Prostate gland (tissue), 2 donors: Measurements from ENCODE around the gene TOP1. TPM values are rescaled to one million over a fixed set of nuclear protein-coding genes. Genes with fewer than 3 reads are reported as not detected.
"Not testable (repeated sequence)": the region's sequence is repeated elsewhere in the genome, so short reads cannot be mapped to it uniquely, and the experiment has no call there.

Source experiments
- DNase-seq: peaks from one replicate; pipeline ENCODE4 v3.0.0-alpha.2; 2019; ENCODE audit warnings: low spot score
- H3K27ac ChIP-seq, 2 donors: fragments of 200-600 bp; sonication (generic); 2 replicates each; pipeline ENCODE4 v1.5.1; 2017 to 2019
- H3K27me3 ChIP-seq: fragments of 200-600 bp; sonication (generic); replicated peaks from 2 replicates; pipeline ENCODE4 v1.5.1; 2019; ENCODE audit not compliant: insufficient read depth
- H3K36me3 ChIP-seq, 2 donors: fragments of 200-600 bp; sonication (generic); 1 replicate in 1 of 2; 2 replicates in 1 of 2; pipeline versions ENCODE4 v1.5.1 to v1.8.1; 2017 to 2019
- H3K4me1 ChIP-seq: fragments of 200-600 bp; sonication (generic); replicated peaks from 2 replicates; pipeline ENCODE4 v1.5.1; 2019
- H3K4me3 ChIP-seq, 2 donors: fragments of 200-600 bp; sonication (generic); 2 replicates each; pipeline ENCODE4 v1.5.1; 2017 to 2019
- H3K9me3 ChIP-seq: fragments of 200-600 bp; sonication (generic); 2 replicates; pipeline ENCODE4 v1.5.1; 2017
- CTCF ChIP-seq, 4 experiments: fragments of 200-600 bp in 2 of 4; fragments of 450-650 bp in 2 of 4; sonication (generic) in 2 of 4; IDR thresholded peaks; 1 replicate in 3 of 4; 2 replicates in 1 of 4; pipeline ENCODE4 v1.5.1; 2016 to 2019; ENCODE audit warnings: antibody characterized with exemption in 4 of 4, mild to moderate bottlenecking in 2 of 4, moderate library complexity in 2 of 4
- POLR2A ChIP-seq: fragments of 450-650 bp; IDR thresholded peaks from one replicate; pipeline ENCODE4 v1.6.1; 2016; ENCODE audit warnings: antibody characterized with exemption, mild to moderate bottlenecking
- POLR2AphosphoS5 ChIP-seq: sonication (generic); formaldehyde crosslinking; IDR thresholded peaks from one replicate; pipeline ENCODE4 v1.6.1; 2017; ENCODE audit warnings: antibody characterized with exemption
- WGBS: methylation state at CpG from one replicate; pipeline ENCODE4 v1.1.5; 2018; 5-methylcytosine and 5-hydroxymethylcytosine counted together
- intact Hi-C: fragments of 100-400 bp; cut with DNase I; formaldehyde crosslinking; loops from one replicate; pipeline ENCODE4 v1.14.2; 2022
- total RNA-seq, 2 donors: library from RNA; depleted of rRNA; stranded (reverse); fragments of >200 nt; gene quantifications; one replicate each; pipeline ENCODE4 v1.1.0, GENCODE V29; 2016

The TOP1 gene
- total RNA-seq, 2 donors from 2014 or later = 32.3 to 36.9 TPM

DNA sequence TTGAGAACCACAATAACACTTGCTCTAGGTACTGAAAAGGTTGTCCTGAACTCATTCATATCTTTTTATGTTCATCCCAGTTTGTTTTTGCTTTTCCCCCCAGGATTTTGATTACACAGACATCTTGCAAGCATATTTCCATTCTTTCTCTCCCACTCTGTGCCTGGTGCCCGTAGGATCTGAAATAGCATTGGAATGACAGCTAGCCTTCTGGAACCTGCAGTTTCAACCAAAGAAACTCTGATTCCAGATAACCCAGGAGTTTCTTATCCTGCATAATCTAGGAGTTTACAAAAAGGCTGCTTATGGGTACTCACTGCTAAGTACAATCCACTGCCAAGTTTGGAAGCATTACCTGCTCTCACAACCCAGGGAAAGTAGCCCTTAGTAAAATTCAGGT, 79.9 kb downstream of the TOP1 start:
- DNase-seq = no peak
- TF ChIP-seq CTCF (IDR thresholded peaks at IDR 0.05) = no peak
- 89% methylated on average over 1 of the region's 1 CpG for WGBS
- no peaks in the 10 kb centered on the region for H3K27me3 ChIP-seq
- H3K9me3 ChIP-seq = no peaks in the 10 kb centered on the region
- H3K27ac ChIP-seq = no peak overlapping the region
- intact Hi-C loops = no loop called here
- H3K4me1 ChIP-seq = no peaks in the 10 kb centered on the region
- no peak overlapping the region for H3K4me3 ChIP-seq
- H3K36me3 ChIP-seq = no peaks in the 10 kb centered on the region

DNA sequence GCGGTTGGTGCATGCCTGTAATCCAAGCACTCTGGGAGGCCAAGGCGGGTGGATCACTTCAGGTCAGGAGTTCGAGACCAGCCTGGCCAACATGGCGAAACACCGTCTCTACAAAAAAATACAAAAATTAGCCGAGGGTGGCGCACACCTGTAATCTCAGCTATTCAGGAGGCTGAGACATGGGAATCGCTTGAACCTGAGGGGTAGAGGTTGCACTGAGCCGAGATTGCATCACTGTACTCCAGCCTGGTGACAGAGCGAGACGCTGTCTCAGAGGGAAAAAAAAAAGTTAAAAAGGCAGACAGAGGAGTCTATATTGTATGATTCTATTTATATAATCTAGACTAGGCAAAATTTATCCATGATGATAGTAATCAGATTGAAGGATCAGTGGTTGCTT, 81.4 kb downstream of the TOP1 start:
- 93% methylated on average over 11 of the region's 11 CpGs for WGBS
- H3K9me3 ChIP-seq = no peaks in the 10 kb centered on the region
- TF ChIP-seq CTCF (IDR thresholded peaks at IDR 0.05) = no peak
- no peak for TF ChIP-seq POLR2A
- no peak for TF ChIP-seq POLR2AphosphoS5
- H3K4me3 ChIP-seq = no peak overlapping the region
- no peaks in the 10 kb centered on the region for H3K27me3 ChIP-seq
- intact Hi-C loops = no loop called here
- H3K27ac ChIP-seq = no peak overlapping the region
- H3K4me1 ChIP-seq = no peaks in the 10 kb centered on the region
- peaks cover 4 to 11% of the 10 kb centered on the region in 2 donors for H3K36me3 ChIP-seq
- DNase-seq = no peak

DNA sequence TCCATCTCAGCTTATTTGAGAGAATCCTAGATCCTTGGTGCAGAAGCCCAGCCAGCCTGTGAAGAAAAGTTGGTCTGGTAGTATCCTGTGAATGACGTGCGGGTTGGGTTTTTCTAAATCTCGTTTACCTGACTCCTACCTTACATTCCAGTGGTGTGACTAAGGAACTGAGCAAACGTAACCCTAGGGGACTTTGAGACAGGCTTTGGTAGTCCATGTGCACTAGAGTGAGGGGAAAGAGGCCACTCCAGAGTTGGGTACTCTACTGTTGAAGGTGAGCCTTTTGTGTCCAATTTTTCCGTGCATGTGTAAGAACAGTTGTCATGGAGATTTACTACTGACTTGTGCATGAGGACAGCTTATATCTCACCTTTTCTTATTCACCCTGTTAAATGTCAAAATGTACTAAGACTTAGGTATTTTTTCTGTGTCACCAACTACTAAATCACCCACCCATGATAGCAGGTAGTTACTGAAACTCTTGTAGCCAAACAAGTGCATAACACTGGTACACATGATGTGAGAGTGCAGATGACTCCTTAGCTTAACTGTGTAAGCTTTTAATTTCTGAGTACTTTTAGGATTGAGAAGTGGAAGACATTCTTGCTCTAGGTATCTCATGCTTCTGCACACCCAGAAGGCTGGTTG, 82.4 kb downstream of the TOP1 start:
- H3K27ac ChIP-seq = no peak overlapping the region
- H3K4me1 ChIP-seq = no peaks in the 10 kb centered on the region
- H3K9me3 ChIP-seq = no peaks in the 10 kb centered on the region
- H3K27me3 ChIP-seq = no peaks in the 10 kb centered on the region
- no peak for DNase-seq
- intact Hi-C loops = no loop called here
- no peak overlapping the region for H3K4me3 ChIP-seq
- H3K36me3 ChIP-seq = peaks cover 4 to 21% of the 10 kb centered on the region in 2 donors
- TF ChIP-seq POLR2A (no peak), POLR2AphosphoS5 (no peak), CTCF (IDR thresholded peaks at IDR 0.05) (no peak)
- 88% methylated on average over 5 of the region's 5 CpGs for WGBS

- Histone ChIP-seq H3K36me3 (peaks cover 4 to 24% of the 10 kb centered on the region in 2 donors), H3K4me1 (no peaks in the 10 kb centered on the region), H3K4me3 (no peak overlapping the region), H3K27ac (no peak overlapping the region), H3K9me3 (no peaks in the 10 kb centered on the region), H3K27me3 (no peaks in the 10 kb centered on the region)
- no peak for DNase-seq
- 91% methylated on average over 5 of the region's 5 CpGs for WGBS
- intact Hi-C loops = no loop called here
- TF ChIP-seq POLR2A (no peak), CTCF (IDR thresholded peaks at IDR 0.05) (no peak), POLR2AphosphoS5 (no peak)
Observed at GRCh38 chr20:41111578-41111951, 82.9 kb downstream of the TOP1 start.

GRCh38 chr20:41116282-41116956, 87.8 kb downstream of the TOP1 start:
- no peak overlapping the region for H3K4me3 ChIP-seq
- intact Hi-C loops = no loop called here
- H3K27me3 ChIP-seq = no peaks in the 10 kb centered on the region
- DNase-seq = no peak
- whole genome bisulfite sequencing = 89% methylated on average over 6 of the region's 6 CpGs
- no peak for TF ChIP-seq CTCF (IDR thresholded peaks at IDR 0.05)
- no peak for TF ChIP-seq POLR2AphosphoS5
- no peak for TF ChIP-seq POLR2A
- H3K4me1 ChIP-seq = no peaks in the 10 kb centered on the region
- H3K9me3 ChIP-seq = no peaks in the 10 kb centered on the region
- peaks cover 4 to 24% of the 10 kb centered on the region in 2 donors for H3K36me3 ChIP-seq
- no peak overlapping the region for H3K27ac ChIP-seq

DNA sequence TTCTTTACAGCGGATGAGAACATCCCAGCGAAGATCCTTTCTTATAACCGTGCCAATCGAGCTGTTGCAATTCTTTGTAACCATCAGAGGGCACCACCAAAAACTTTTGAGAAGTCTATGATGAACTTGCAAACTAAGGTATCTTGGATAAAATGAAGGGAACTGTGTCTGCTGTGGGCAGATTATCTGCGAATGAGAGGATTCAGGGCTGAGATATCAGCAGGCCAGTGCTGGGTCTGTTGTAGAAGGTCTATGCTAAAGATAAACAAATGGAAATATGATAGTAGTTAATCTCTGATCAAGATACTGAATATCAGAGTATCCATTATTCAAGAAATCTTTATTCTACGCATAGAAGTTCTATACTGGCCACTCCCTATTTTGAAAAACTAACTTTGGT, 89.5 kb downstream of the TOP1 start:
- H3K4me3 ChIP-seq, H3K9me3 ChIP-seq, DNase-seq, H3K27me3 ChIP-seq, intact Hi-C loops, H3K27ac ChIP-seq, H3K4me1 ChIP-seq: not testable (repeated sequence)
- H3K36me3 ChIP-seq = peaks cover 4 to 24% of the 10 kb centered on the region in 2 donors
- 70% methylated on average over 6 of the region's 6 CpGs for WGBS
